T1000 (cell line): ENCODE measurements around the gene AACS.
"Not testable (repeated sequence)": the region's sequence is repeated elsewhere in the genome, so short reads cannot be mapped to it uniquely, and the experiment has no call there.

Experiments
- DNase-seq: peaks from one replicate; lab custom pipeline; 2025; ENCODE audit warnings: mixed read lengths; lab: John Stamatoyannopoulos, UW

Gene AACS, protein sequence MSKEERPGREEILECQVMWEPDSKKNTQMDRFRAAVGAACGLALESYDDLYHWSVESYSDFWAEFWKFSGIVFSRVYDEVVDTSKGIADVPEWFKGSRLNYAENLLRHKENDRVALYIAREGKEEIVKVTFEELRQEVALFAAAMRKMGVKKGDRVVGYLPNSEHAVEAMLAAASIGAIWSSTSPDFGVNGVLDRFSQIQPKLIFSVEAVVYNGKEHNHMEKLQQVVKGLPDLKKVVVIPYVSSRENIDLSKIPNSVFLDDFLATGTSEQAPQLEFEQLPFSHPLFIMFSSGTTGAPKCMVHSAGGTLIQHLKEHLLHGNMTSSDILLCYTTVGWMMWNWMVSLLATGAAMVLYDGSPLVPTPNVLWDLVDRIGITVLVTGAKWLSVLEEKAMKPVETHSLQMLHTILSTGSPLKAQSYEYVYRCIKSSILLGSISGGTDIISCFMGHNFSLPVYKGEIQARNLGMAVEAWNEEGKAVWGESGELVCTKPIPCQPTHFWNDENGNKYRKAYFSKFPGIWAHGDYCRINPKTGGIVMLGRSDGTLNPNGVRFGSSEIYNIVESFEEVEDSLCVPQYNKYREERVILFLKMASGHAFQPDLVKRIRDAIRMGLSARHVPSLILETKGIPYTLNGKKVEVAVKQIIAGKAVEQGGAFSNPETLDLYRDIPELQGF

DNA sequence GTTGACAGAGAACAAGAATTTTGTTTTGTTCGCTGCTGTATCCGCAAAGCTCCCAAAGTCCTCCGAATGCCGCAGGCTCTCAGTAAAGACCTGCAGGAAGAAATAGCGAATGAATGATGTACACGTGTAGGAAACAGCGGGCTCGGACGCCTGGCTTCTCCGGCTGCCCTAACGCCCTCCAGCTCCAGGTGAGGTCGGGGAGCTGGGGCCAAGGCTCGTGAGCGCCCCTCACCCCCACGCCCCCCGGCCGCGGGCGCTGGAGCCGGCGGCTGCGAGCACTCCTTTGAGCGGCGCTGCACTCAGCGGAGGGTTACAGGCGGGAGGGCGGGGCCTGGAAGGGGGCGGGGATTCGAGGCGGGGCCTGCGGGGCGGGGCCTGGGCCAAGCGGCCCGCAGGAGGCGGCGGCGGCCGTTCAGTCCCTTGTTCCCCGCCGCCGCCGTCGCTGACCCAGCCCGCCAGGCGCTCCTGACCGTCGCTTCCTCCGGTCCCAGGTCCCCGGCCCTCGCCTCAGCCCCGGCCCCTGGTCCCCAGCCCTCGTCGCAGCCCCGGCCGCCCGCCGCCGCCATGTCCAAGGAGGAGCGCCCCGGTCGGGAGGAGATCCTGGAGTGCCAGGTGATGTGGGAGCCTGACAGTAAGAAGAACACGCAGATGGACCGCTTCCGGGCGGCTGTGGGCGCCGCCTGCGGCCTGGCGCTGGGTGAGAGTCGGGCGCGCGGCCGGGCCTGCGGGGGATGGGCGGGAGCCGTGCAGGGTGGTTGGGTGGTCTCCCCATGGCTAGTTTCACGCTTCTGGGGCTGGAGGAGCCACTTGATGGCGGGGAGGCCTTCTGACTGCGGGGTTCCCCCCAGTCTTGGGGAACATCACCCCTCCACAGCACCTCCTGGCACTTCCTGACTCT lies at the start of gene AACS:
Gene AACS, plus strand, starts transcription at position 415 of the 898 bp plus-strand sequence. Its CDS starts 150 bp downstream, at position 565.
- DNase-seq = peak; percentile 70

DNA sequence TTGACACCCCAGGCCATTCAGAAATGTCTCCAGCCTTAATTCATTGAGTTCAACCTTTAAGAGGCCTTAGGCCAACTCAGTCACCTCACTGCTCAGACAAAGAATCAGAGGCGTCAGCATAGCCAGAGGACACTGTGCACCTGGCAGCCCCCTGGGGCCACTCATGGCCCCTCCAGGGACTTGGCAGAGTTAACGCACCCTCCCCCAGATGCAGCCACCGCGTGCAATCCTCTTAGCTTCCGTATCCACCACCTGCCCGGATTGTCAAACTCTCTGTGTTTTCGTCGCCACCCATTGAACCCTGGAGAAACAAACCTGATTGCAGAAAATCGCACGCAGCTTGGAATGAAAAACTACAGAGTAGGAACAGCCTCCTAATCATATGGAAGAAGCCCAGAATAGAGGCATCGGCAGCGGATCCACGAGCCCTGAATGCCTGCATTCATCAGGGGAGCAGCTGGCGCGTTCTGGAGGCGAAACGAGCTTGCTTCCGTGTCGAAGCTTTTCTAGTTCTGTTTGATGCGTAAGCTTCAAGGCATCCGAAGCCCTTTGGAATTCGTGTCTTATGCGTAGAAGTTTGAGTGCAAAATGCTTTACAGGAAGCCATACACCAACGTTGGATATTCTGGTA lies 49.4 kb upstream of the AACS start:
- no peak for DNase-seq

DNA sequence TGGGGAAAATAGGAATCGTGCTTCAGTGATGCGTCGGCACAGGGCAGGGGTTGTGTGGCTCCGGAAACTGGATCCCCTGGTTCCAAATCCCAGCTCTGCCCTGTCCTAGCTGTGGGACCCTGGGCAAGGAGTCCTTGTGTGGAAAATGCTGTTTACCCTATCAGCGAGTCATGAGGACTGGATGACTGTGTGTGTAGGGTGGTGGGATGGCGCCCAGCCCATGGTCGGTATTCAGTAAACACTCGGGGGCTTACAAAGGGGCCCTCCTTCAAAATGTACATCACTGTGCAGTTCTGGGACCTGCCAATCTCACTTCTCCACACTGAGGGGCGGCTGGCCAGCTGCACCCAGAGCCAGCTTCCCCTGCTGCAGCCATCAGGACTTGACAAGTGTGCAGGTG lies 47.4 kb upstream of the AACS start:
- no peak for DNase-seq

DNA sequence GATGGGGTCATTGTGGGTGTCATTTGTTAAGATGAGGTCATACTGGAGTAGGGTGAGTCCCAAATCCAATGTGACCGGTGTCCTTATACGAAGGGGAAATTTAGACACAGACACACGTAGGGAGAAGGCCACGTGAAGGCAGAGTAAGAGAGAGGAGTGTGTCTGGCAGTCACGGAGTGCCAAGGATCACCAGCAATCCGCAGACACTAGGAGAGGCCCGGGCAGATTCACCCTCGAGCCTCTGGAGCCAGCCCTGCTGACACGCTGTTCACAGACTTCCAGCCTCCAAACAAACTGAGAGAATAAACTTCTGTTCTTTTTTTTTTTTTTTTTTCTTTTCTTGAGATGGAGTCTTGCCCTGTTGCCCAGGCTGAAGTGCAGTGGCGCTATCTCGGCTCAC lies 46.9 kb upstream of the AACS start:
- DNase-seq = no peak

DNA sequence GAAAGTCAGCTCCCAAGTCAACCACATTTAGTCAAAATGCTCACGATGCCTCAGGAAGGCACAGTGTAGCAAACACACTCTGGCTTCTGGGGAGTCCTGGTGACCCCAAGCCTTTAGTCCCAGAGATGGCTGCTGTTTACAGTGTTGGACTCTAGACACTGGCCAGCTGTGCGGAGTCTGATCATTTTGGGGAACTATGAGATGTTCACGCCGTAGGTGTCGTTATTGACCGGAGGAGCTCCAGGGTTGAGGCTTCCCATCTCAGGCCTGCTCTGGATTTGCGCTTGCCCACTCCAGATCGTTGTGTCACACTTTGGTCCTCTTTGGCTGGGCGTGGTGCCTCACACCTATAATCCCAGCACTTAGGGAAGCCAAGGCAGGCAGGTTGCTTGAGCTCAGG lies 44.1 kb upstream of the AACS start:
- DNase-seq = no peak

DNA sequence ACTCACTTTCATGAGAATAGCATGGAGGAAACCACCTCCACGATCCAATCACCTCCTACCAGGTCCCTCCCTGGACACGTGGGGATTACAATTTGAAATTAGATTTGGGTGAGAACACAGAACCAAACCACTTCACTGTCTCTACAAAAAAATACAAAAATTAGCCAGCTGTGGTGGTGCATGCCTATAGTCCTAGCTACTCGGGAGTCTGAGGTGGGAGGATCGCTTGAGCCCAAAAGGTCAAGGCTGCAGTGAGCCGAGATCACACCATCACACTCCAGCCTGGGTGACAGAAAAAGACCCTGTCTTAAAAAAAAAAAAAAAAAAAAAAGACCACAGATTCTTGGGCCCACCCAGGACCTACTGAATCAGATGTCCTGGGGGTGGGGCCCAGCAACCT lies 43.5 kb upstream of the AACS start:
- DNase-seq = no peak

DNA sequence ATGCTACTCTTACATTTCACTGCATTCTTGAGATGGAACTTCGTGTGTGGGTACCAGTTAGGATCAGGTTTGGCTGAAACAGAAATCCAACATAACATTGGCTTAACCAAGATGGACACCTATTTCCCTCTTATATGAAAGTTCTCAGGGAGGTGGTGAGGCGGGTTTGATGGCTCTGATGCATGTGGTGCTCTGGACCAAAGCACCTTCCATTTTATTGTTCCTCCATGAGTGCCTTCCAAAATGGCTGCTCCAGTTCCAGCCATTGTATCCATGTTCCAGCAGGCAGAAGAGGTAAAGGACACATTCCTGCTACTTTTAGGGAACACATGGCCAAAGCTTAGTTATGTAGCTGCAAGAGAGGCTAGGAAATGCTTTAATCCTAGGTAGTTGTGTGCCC lies 42.2 kb upstream of the AACS start:
- no peak for DNase-seq

DNA sequence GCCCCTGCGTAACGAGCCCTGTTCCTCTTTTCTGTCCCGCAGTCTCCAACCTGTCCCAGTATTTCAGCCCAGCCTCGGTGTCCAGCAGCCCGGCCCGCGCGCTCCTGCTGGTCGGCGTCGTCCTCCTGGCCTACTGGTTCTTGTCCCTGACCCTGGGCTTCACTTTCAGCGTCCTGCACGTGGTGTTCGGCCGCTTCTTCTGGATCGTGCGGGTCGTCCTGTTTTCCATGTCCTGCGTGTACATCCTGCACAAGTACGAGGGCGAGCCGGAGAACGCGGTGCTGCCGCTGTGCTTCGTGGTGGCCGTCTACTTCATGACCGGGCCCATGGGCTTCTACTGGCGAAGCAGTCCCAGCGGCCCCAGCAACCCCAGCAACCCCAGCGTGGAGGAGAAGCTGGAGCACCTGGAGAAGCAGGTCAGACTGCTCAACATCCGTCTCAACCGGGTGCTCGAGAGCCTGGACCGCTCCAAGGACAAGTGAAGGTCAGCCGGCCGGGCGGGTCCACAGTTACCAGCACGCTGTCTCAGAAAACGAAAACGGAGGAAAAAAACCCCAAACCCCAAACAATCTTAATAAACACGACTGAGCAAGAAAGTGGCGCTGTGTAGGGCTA lies 40.2 kb upstream of the AACS start:
- no peak for DNase-seq

DNA sequence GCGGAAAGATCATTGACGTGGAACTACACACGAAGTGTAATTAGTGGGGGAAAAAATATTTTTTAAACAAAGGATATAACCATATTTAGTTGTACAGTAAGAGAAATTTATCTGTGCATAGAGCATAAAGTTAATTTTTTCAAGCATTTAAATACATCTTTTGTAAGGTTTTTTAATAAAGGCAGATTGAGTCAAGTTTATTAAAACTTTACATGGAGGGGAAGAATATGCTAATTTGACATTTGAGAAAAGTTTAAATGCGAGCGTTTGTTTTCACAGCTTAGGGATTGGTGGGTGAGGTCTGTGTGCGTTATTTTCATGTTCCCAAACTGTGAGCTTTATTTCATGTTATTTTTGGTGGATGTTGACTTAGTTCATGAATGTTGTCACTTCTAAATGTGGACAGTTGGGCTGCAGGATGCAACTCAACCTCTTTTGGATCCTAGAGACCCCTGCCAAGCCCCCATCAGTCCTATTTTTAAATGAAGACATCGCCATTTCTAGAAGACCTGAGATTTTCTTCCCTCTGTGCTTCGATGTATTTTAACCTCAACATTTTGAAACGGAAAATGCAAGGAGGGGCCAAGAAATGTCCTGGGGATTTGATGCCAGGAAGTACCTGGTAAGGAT lies 39.5 kb upstream of the AACS start:
- no peak for DNase-seq

DNA sequence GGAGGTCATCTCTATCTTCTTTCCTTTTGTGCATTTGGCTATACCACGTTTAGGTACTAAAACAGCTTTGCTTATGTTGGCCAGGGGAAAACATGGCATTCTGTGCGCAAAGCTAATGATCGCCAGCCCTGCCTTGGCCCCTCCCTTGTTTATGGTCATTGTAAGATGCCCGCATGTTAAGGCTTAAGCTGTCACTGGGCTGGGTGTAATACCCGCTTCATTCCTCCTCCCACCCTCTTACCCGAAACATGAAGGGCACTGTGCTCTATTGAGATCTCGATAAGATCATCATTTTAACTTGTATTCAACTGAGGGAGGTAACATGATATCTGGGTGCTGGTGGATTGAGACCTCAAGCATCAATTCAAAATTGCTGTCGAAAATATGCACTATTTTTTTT lies 37.1 kb upstream of the AACS start:
- DNase-seq = no peak

DNA sequence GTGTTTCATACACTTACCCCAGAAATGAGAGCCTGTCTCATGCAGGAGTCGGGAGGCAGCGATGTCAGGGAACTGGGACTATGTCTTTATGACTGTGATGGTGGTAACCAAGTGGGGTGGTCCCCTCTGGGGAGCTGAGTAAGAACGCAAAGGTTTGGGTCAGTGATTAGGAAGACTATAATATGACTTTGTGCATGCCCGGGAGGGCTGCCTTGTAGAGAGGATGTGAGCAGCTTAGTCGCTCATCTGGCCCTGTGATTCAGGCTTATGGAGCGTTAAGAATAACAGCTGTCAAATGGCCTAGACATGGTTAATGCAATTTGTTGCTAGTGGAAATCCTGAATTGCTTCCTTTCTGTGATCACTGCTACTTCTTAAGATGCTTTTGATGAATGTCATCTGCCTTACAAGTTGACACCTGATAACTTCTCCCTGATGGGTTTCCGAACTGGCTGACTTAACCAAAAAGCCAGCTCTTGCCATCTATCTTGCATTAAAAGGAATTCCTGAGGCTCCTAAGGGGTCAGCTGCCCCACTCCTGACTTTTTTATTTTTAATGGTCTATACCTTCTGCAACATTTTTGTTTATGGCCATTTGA lies 35.4 kb upstream of the AACS start:
- DNase-seq = peak; percentile 12

DNA sequence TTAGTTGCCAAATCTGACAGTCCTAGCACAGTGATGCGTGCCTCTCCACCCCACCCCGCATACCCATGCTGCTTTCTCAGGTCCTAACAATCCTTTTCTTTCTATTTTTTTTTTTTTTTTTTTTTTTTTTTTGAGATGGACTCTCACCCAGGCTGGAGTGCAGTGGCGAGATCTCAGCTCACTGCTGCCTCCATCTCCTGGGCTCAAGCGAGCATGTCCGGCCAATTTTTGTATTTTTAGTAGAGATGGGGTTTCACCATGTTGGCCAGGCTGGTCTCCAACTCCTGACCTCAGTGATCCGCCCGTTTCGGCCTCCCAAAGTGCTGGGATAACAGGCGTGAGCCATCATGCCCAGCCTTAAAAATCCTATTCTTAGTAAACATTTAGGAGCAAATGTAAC lies 33.8 kb upstream of the AACS start:
- not testable (repeated sequence) for DNase-seq

DNA sequence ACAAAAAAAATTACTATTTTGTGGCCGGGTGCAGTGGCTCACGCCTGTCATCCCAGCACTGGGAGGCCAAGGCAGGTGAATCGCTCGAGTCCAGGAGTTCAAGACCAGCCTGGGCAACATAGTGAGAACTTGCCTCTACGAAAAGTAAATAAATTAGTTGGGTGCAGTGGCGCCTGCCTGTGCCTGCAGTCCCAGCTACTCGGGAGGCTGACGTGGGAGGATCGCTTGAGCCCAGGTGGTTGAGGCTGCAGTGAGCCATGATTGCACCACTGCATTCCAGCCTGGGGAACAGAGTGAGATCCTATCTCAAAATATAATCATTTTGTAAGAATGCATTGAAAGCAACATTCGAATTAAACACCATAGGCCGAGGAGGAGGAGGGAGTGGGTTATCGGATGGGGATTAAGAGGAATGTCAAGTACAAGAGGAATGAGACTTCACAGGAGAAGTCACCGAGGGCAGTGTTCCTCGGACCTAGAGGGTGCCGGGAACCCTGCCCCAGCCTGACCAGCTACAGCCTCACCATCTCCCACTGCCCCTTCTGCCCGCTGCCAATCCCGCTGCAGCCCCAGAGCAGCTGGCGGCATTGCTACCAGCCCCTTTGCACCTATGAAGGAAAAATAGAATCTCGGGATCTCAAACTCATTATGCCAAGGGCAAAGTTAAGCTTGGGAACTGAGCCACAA lies 32.6 kb upstream of the AACS start:
- DNase-seq = no peak

DNA sequence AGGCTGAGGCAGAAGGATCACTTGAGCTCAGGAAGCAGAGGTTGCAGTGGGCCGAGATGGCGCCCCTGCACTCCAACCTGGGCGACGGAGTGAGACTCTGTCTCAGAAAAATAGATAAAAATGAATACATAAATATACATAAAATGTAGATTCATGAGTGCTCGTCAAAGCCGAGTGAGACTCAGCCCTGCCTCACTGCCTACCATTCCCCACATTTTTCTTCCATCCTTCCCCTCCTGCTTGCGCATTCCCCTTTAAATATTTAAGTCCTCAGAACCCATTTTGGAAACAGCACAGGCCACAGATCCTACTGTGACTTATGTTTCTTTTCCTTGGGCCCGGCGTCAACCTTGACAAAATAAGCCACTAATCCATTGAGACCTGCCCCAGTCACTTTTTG lies 31.9 kb upstream of the AACS start:
- no peak for DNase-seq

DNA sequence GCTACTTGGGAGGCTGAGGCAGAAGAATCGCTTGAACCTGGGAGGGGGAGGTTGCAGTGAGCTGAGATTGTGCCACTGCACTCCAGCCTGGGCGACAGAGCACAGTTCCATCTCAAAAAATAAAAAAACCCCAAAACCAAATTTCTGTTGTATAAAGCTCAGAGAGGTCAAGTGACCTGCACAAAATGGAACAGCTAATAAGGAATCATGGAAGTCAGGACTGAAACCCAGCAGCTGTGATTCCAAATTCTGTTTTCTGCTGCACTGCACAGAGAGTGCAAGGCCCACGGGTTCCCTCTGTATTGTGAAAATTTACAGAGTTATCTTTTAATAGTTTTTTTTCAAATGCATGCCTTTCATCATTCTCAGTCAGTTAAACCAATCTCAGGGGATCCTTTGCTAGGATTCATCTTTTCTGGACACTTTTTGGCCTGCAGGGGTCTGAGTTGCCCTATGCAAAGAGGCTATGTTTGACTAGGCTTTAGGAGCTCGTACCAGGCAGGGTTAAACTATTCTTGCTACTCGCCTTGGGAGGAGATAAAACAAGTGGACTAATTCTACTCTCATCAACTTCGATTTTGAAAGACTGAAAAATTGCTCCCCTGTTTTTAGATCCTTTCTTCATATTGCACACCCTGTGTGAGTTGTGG lies 26.1 kb upstream of the AACS start:
- DNase-seq = no peak

DNA sequence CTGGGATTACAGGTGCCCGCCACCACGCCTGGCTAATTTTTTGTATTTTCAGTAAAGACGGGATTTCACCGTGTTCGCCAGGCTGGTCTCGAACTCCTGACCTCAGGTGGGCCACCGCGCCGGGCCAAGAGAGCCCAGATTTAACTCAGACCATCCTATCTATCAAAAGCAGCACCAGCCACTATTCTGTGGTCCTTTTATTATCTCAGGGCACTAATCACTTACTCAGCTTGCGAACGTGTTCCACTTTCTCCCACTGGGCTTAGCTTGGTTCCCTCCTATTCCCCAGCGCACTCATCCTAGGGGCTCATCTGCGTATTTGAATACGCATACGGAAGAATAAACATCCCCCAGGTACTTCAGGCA lies 16.2 kb upstream of the AACS start:
- DNase-seq = no peak

DNA sequence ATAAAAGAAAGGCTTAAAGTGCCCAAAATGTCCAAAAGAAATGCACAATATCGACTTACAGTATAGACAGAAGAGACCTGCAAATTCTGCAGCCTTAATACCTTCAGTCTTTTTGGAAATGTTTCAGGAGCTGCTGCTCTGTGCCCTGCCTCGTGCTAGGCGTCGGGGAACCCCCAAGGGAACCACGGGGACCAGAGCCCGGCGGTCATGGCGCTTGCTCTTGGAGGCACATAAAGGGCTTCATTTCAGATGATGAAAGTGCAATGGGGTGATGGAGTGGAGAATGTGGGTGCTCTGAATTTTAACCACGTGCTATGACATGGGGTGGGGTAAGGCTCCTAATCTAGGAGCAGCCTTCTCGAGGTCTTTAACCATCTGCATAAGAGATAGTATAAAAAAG lies 14.8 kb upstream of the AACS start:
- no peak for DNase-seq

DNA sequence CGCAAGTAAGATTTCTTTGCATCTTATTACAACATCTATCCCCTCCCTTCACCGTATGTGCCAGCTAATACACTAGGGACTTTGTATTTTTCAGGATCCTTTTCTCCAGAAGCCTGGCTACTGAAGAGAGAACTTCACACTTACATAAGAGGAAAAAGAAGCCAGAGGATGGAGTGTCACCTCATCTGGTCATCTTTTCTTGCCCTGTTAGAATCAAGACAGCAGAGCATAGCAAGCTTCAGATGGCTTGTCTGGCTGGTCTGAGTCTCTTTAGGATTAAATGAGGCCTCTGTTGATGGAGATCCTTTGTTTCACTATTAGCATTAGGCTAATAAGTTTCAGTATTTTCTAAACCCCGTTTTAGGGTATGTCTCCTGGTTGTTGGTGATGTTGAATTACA lies 14.4 kb upstream of the AACS start:
- DNase-seq = no peak

DNA sequence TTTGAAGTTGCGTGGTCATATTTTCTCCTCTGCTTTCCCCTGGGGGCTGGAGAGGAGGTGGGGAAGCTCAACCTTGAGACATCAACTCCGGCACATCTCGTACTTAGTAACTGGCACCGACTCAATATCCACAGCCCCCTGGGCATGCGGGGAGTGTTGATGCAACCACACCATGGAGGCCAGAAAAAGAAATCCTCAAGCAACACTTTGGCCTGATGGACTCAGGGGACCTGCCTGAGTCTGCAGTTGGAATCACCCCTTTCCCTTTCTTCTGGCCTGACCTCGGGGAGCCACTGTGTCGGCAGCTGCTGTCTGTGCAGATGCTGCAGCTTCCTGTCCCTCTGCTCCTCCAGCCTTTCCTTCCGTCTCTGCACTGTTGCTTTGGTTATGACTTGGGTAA lies 11.4 kb upstream of the AACS start:
- no peak for DNase-seq

DNA sequence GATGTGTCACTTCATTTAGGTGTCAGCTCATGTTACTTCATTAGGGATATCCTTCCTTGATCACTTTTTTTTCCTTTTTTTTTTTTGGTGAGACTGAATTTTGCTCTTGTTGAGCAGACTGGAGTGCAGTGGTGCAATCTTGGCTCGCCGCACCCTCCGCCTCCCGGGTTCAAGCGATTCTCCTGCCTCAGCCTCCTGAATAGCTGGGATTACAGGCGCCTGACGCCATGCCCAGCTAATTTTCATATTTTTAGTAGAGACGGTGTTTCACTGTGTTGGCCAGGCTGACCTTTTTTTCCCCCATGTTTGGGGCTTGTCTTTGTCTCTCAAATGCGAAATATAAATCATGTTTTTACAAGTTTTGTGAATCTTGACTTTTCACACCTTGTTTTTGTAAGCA lies 9.6 kb upstream of the AACS start:
- DNase-seq = no peak
